HepG2 (cell line): ENCODE measurements around the gene MYO1E. TPM values are rescaled to one million over a fixed set of nuclear protein-coding genes. Genes with fewer than 3 reads are reported as not detected.

Experiments used
- ATAC-seq: fragments of 200-7000 bp; cut with Tn5 transposase; 3 replicates; pipeline ENCODE4 v1.9.1; 2020; ENCODE audit warnings: mild to moderate bottlenecking, moderate library complexity
- BruUV-seq: library from RNA; stranded (reverse); fragments of 400-500 nt; replicated peaks from 2 replicates; lab custom pipeline; 2021; lab: Mats Ljungman, UMichigan
- CTCF ChIA-PET: fragments of 300-600 bp; formaldehyde crosslinking; extraction: SDS; loops from one replicate; lab custom pipeline; 2021; ENCODE audit warnings: low total read pairs, inconsistent platforms, low intra/inter-chr PET ratio; lab: Yijun Ruan, JAX
- POLR2A ChIA-PET: fragments of 350-600 bp; sonication (Branson Sonifier 250); formaldehyde crosslinking; loops from one replicate; lab custom pipeline; 2020; ENCODE audit warnings: antibody characterized with exemption, inconsistent platforms; lab: Yijun Ruan, JAX
- DNase-seq: peaks from one replicate; pipeline ENCODE4 v3.0.0-alpha.2; 2015; ENCODE audit warnings: low spot score
- FAIRE-seq: peaks from 3 replicates; lab custom pipeline; 2011; peaks lifted over from hg19 to GRCh38; lab: Jason Lieb, UNC
- H2AFZ ChIP-seq: one replicate; pipeline ENCODE4 v1.6.1; 2011; ENCODE audit warnings: low read length, inconsistent platforms
- H3K27ac ChIP-seq: fragments of 300-600 bp; 3 replicates; pipeline ENCODE4 v1.8.0; 2011; ENCODE audit warnings: mixed run types, mild to moderate bottlenecking, mixed read lengths, low read length, inconsistent platforms; ENCODE audit not compliant: insufficient read depth; ENCODE audit errors: extremely low read length
- H3K27me3 ChIP-seq, 2 experiments: fragments of 200-600 bp in 1 of 2; 2 replicates in 1 of 2; 3 replicates in 1 of 2; pipeline versions ENCODE4 v1.6.0 to v1.8.0; 2011; ENCODE audit warnings: low read length in 2 of 2, mild to moderate bottlenecking in 2 of 2, moderate library complexity in 2 of 2, inconsistent platforms in 1 of 2; ENCODE audit not compliant: insufficient read depth in 2 of 2, control insufficient read depth in 1 of 2
- H3K36me3 ChIP-seq, 2 experiments: fragments of 200-600 bp in 1 of 2; replicated peaks in 1 of 2; 2 replicates in 1 of 2; 3 replicates in 1 of 2; pipeline versions ENCODE4 v1.5.1 to v1.8.0; 2011; ENCODE audit warnings: low read length in 2 of 2, inconsistent platforms in 1 of 2; ENCODE audit not compliant: insufficient read depth in 2 of 2, control insufficient read depth in 1 of 2
- H3K4me1 ChIP-seq: 2 replicates; pipeline ENCODE4 v1.5.1; 2012; ENCODE audit warnings: low read length, inconsistent platforms; ENCODE audit not compliant: insufficient read depth
- H3K4me2 ChIP-seq: 2 replicates; pipeline ENCODE4 v1.6.0; 2011; ENCODE audit warnings: low read depth, low read length, inconsistent platforms
- H3K4me3 ChIP-seq, 3 experiments: fragments of 200-600 bp in 1 of 3; sonication (generic), shearing (Covaris generic) in 1 of 3; replicated peaks in 1 of 3; 2 replicates each; pipeline ENCODE4 v1.5.1; 2011 to 2016; ENCODE audit warnings: low read length in 3 of 3, inconsistent platforms in 2 of 3, low read depth in 2 of 3, mild to moderate bottlenecking in 2 of 3, control low read depth in 1 of 3, mixed read lengths in 1 of 3; ENCODE audit not compliant: insufficient read depth in 1 of 3
- H3K79me2 ChIP-seq: one replicate; pipeline ENCODE4 v1.6.1; 2011; ENCODE audit warnings: low read length, inconsistent platforms; ENCODE audit not compliant: insufficient read depth
- H3K9ac ChIP-seq: 2 replicates; pipeline ENCODE4 v1.6.0; 2011; ENCODE audit warnings: mild to moderate bottlenecking, low read depth, low read length, inconsistent platforms; ENCODE audit not compliant: insufficient read depth
- H3K9me3 ChIP-seq: 2 replicates; pipeline ENCODE4 v1.5.1; 2012; ENCODE audit warnings: mild to moderate bottlenecking, low read length
- H4K20me1 ChIP-seq: 2 replicates; pipeline ENCODE4 v1.6.0; 2011; ENCODE audit warnings: inconsistent platforms, mild to moderate bottlenecking, low read length, moderate library complexity; ENCODE audit not compliant: insufficient read depth
- ATAD3A ChIP-seq: sonication (generic); formaldehyde crosslinking; IDR thresholded peaks from 2 replicates; pipeline ENCODE4 v1.4.0; 2020; ENCODE audit warnings: missing genetic modification reagents
- ESRRA ChIP-seq: sonication (generic); formaldehyde crosslinking; IDR thresholded peaks from 2 replicates; pipeline ENCODE4 v1.5.1; 2020; ENCODE audit warnings: mild to moderate bottlenecking, low read depth, missing genetic modification reagents
- HOXD1 ChIP-seq: sonication (generic); formaldehyde crosslinking; IDR thresholded peaks from 2 replicates; pipeline ENCODE4 v1.5.0; 2020; ENCODE audit warnings: missing genetic modification reagents
- KDM5B ChIP-seq: sonication (generic); formaldehyde crosslinking; IDR thresholded peaks from 2 replicates; pipeline ENCODE4 v1.4.0; 2020; ENCODE audit warnings: missing genetic modification reagents, mild to moderate bottlenecking, borderline replicate concordance
- MAFK ChIP-seq, 2 experiments: IDR thresholded peaks in 1 of 2; conservative IDR thresholded peaks in 1 of 2; 2 replicates each; pipeline ENCODE4 v1.6.1; 2011; ENCODE audit warnings: improper control_type of control experiment in 2 of 2, low read length in 2 of 2
- MIER3 ChIP-seq: IDR thresholded peaks from 2 replicates; pipeline ENCODE4 v1.6.1; 2016; ENCODE audit warnings: missing compliant biosample characterization, borderline replicate concordance
- NCOR1 ChIP-seq: fragments of 200-600 bp; sonication (generic); IDR thresholded peaks from 2 replicates; pipeline ENCODE4 v1.7.0; 2017; ENCODE audit warnings: antibody characterized with exemption, low read length, borderline replicate concordance
- PCBP1 ChIP-seq: fragments of 200-400 bp; formaldehyde crosslinking; IDR thresholded peaks from 2 replicates; pipeline ENCODE4 v1.6.1; 2017; ENCODE audit warnings: mild to moderate bottlenecking, low read depth, low read length, borderline replicate concordance
- SALL2 ChIP-seq: sonication (generic); formaldehyde crosslinking; IDR thresholded peaks from 2 replicates; pipeline ENCODE4 v1.8.1; 2023; ENCODE audit warnings: mild to moderate bottlenecking, missing genetic modification reagents, inconsistent platforms
- SRSF9 ChIP-seq: fragments of 200-400 bp; formaldehyde crosslinking; IDR thresholded peaks from 2 replicates; pipeline ENCODE4 v1.6.1; 2018; ENCODE audit warnings: borderline replicate concordance, mild to moderate bottlenecking, low read depth, low read length; ENCODE audit not compliant: insufficient read depth, poor library complexity, severe bottlenecking
- YEATS2 ChIP-seq: sonication (generic); formaldehyde crosslinking; IDR thresholded peaks from 2 replicates; pipeline ENCODE4 v1.4.0; 2020; ENCODE audit warnings: missing genetic modification reagents, borderline replicate concordance
- ZFP41 ChIP-seq: sonication (generic); formaldehyde crosslinking; IDR thresholded peaks from 2 replicates; pipeline ENCODE4 v1.4.0; 2020; ENCODE audit warnings: mild to moderate bottlenecking, missing genetic modification reagents, borderline replicate concordance
- ZSCAN29 ChIP-seq: sonication (generic); formaldehyde crosslinking; conservative IDR thresholded peaks from 2 replicates; pipeline ENCODE4 v1.4.0; 2020; ENCODE audit warnings: mild to moderate bottlenecking, missing genetic modification reagents
- WGBS: methylation state at CpG from one replicate; pipeline ENCODE4 v1.1.6; 2017; ENCODE audit warnings: low lambda C conversion rate; 5-methylcytosine and 5-hydroxymethylcytosine counted together
- in situ Hi-C: cut with HindIII; loops from 2 replicates; pipeline ENCODE4 v1.10.0; 2017; ENCODE audit warnings: low pct_unique_long_range_greater_than_20kb; ENCODE audit not compliant: extremely low pct_ligation_motif_present
- intact Hi-C: fragments of 100-400 bp; cut with micrococcal nuclease; formaldehyde crosslinking; loops from one replicate; pipeline ENCODE4 v1.10.0; 2022; ENCODE audit not compliant: unreplicated experiment
- polyA plus RNA-seq, 8 experiments: library from polyadenylated mRNA; depleted of rRNA in 3 of 8; stranded (reverse) in 7 of 8; unstranded in 1 of 8; fragments of >200 nt; fragmentation: Illumina TruSeq in 4 of 8; extraction: Trizol in 4 of 8; gene quantifications; 2 replicates each; pipeline versions ENCODE4 v1.2.1 to v1.2.3, GENCODE V29; 2011 to 2016; ENCODE audit warnings: low read depth in 4 of 8, missing spikeins in 1 of 8, mixed read lengths in 1 of 8; ENCODE audit not compliant: insufficient read depth in 1 of 8
- total RNA-seq, 5 experiments: library from RNA; depleted of rRNA; stranded (reverse); fragments of >200 nt; fragmentation: Illumina TruSeq; extraction: Trizol; gene quantifications; 2 replicates each; pipeline ENCODE4 v1.2.3, GENCODE V29; 2016; ENCODE audit warnings: low read depth in 1 of 5
- TF ChIP-seq, protein P1 (sequence below): sonication (generic); formaldehyde crosslinking; IDR thresholded peaks from 2 replicates; pipeline ENCODE4 v1.4.0; 2020; ENCODE audit warnings: mild to moderate bottlenecking, missing genetic modification reagents, borderline replicate concordance
- TF ChIP-seq, protein P2 (sequence below): sonication (generic); formaldehyde crosslinking; IDR thresholded peaks from 2 replicates; pipeline ENCODE4 v1.4.0; 2020; ENCODE audit warnings: mild to moderate bottlenecking, missing genetic modification reagents

Gene MYO1E
- total and polyA plus RNA-seq, 2 of the 13 experiments (the other 11 are each of a cell fraction or from before 2014, with no cell fraction given) = 15.7 to 25.1 TPM

- Histone ChIP-seq H4K20me1 (no peaks in the 10 kb centered on the region), H3K27ac (no peak overlapping the region), H3K36me3 (peaks cover 13 to 32% of the 10 kb centered on the region in 2 experiments; a peak in 4 of 5 replicates), H3K4me3 (no peak overlapping the region), H3K27me3 (no peaks in the 10 kb centered on the region), H3K4me2 (no peak overlapping the region), H3K9ac (no peak overlapping the region), H3K79me2 (no peaks in the 10 kb centered on the region), H2AFZ (no peak overlapping the region), H3K4me1 (no peaks in the 10 kb centered on the region), H3K9me3 (no peaks in the 10 kb centered on the region)
- intact Hi-C loops (no loop called here), in situ Hi-C loops (no loop called here)
- DNase-seq (no peak), FAIRE-seq (no peak), ATAC-seq (no peak)
- ChIA-PET CTCF (no interaction called here), POLR2A (no interaction called here)
- no TSS peak for BruUV-seq
- 96% methylated on average over 10 of the region's 10 CpGs for WGBS
- TF ChIP-seq MIER3 (CRISPR knock-in tag) (no peak), SRSF9 (no peak), ESRRA (no peak)
These were observed 177.9 kb downstream of the MYO1E start for GRCh38 chr15:59194639-59195325.

DNA sequence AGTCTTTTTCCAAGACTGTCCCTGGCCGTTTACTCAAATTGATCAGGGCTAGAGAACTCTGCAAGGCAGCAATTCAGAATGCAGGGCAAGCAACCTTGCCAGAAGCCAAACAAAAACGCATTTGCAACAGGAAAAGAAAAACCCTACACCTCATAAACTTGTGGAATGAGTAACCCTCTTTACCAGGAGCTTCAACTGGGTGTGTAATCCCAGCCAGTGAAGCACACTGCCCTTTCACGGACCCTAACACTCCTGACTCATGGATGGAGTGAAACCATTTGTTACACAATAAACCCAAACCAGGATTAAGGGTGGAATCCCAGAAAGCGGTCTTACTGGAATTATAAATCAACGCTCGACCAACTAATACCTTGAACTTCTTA lies 180.8 kb downstream of the MYO1E start:
- intact Hi-C loops (no loop called here), in situ Hi-C loops (no loop called here)
- Histone ChIP-seq H3K9me3 (no peaks in the 10 kb centered on the region), H4K20me1 (no peaks in the 10 kb centered on the region), H3K36me3 (peaks cover 14 to 42% of the 10 kb centered on the region in 2 experiments; a peak in 4 of 5 replicates), H3K27ac (no peak overlapping the region), H3K27me3 (no peaks in the 10 kb centered on the region), H3K4me3 (no peak overlapping the region), H3K4me2 (no peak overlapping the region), H3K4me1 (no peaks in the 10 kb centered on the region), H3K9ac (no peak overlapping the region), H2AFZ (no peak overlapping the region), H3K79me2 (no peaks in the 10 kb centered on the region)
- FAIRE-seq = no peak
- BruUV-seq = no TSS peak
- DNase-seq = no peak
- CTCF ChIA-PET = no interaction called here
- 93% methylated on average over 6 of the region's 6 CpGs for WGBS
- ATAC-seq = no peak
- POLR2A ChIA-PET = no interaction called here
- TF ChIP-seq, protein P1, sequence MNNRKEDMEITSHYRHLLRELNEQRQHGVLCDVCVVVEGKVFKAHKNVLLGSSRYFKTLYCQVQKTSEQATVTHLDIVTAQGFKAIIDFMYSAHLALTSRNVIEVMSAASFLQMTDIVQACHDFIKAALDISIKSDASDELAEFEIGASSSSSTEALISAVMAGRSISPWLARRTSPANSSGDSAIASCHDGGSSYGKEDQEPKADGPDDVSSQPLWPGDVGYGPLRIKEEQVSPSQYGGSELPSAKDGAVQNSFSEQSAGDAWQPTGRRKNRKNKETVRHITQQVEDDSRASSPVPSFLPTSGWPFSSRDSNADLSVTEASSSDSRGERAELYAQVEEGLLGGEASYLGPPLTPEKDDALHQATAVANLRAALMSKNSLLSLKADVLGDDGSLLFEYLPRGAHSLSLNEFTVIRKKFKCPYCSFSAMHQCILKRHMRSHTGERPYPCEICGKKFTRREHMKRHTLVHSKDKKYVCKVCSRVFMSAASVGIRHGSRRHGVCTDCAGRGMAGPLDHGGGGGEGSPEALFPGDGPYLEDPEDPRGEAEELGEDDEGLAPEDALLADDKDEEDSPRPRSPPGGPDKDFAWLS = no peak
- TF ChIP-seq ZFP41 (CRISPR knock-in tag) (no peak), SALL2 (CRISPR knock-in tag) (no peak), ZSCAN29 (CRISPR knock-in tag) (no peak), MAFK (conservative IDR thresholded peaks at IDR 0.05 in 1 of 2, IDR thresholded peaks at IDR 0.05 in 1 of 2; ENCODE audit: low read length in 2 of 2) (no peak), HOXD1 (CRISPR knock-in tag) (no peak), PCBP1 (no peak), KDM5B (CRISPR knock-in tag) (no peak), YEATS2 (no peak), ATAD3A (CRISPR knock-in tag) (no peak), NCOR1 (no peak)
- TF ChIP-seq, protein P2, sequence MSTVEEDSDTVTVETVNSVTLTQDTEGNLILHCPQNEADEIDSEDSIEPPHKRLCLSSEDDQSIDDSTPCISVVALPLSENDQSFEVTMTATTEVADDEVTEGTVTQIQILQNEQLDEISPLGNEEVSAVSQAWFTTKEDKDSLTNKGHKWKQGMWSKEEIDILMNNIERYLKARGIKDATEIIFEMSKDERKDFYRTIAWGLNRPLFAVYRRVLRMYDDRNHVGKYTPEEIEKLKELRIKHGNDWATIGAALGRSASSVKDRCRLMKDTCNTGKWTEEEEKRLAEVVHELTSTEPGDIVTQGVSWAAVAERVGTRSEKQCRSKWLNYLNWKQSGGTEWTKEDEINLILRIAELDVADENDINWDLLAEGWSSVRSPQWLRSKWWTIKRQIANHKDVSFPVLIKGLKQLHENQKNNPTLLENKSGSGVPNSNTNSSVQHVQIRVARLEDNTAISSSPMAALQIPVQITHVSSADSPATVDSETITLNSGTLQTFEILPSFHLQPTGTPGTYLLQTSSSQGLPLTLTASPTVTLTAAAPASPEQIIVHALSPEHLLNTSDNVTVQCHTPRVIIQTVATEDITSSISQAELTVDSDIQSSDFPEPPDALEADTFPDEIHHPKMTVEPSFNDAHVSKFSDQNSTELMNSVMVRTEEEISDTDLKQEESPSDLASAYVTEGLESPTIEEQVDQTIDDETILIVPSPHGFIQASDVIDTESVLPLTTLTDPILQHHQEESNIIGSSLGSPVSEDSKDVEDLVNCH = no peak
